Measurements from ENCODE around the gene GPR132. TPM values are rescaled to one million over a fixed set of nuclear protein-coding genes. Genes with fewer than 3 reads are reported as not detected.
"Not testable (repeated sequence)": the region's sequence is repeated elsewhere in the genome, so short reads cannot be mapped to it uniquely, and the experiment has no call there.

GPR132 gene
- total and polyA plus RNA-seq, 8 donors = 0.14 to 2.3 (median 0.55) TPM

GRCh38 chr14:105085766-105086165 lies 20.5 kb upstream of the GPR132 start:
- Histone ChIP-seq H3K9me3 (no peaks in the 10 kb centered on the region), H3K36me3 (no peaks in the 10 kb centered on the region), H3K4me3 (no peak overlapping the region), H3K27ac (no peak overlapping the region), H3K4me1 (peaks cover 2 to 13% (median 8%) of the 10 kb centered on the region in 3 donors), H3K27me3 (no peaks in the 10 kb centered on the region)
- 58 to 65% methylated on average over 5 of the region's 5 CpGs for WGBS, 2 donors
- FAIRE-seq (no peak), ATAC-seq (no peak), DNase-seq (peak in 2 of 6 donors; percentile 28 to 54)
- intact Hi-C loops (cut with DNase I) = loop anchor here in 1 of 3 donors (5.0 to 10.0 kb wide), 2 partner anchors 199 to 267 kb away; no protein-coding TSS in a partner anchor
- no peak for TF ChIP-seq CTCF (IDR thresholded peaks at IDR 0.05)

GRCh38 chr14:105084741-105085571 lies 19.7 kb upstream of the GPR132 start:
- peak in 2 of 6 donors; percentile 24 to 69 for DNase-seq
- H3K9me3 ChIP-seq = no peaks in the 10 kb centered on the region
- TF ChIP-seq CTCF (IDR thresholded peaks at IDR 0.05) = no peak

GRCh38 chr14:105083926-105084685 lies 18.9 kb upstream of the GPR132 start:
- no peaks in the 10 kb centered on the region for H3K36me3 ChIP-seq
- 44 to 46% methylated on average over 4 of the region's 4 CpGs for WGBS, 2 donors

More at GRCh38 chr14:105084741-105085571, 19.7 kb upstream of the GPR132 start:
- no peak for FAIRE-seq
- Histone ChIP-seq H3K4me3 (no peak overlapping the region), H3K4me1 (peaks cover 0 to 11% (median 7%) of the 10 kb centered on the region in 3 donors), H3K27me3 (no peaks in the 10 kb centered on the region), H3K27ac (no peak overlapping the region), H3K36me3 (no peaks in the 10 kb centered on the region)
- ATAC-seq = no peak
- 52 to 55% methylated on average over 14 of the region's 14 CpGs for WGBS, 2 donors
- intact Hi-C loops (cut with DNase I) = loop anchor here in 1 of 3 donors (5.0 to 10.0 kb wide), 2 partner anchors 200 to 267 kb away; no protein-coding TSS in a partner anchor

GRCh38 chr14:105082703-105083102 lies 17.5 kb upstream of the GPR132 start:
- intact Hi-C loops (cut with DNase I) = loop anchor here in 1 of 3 donors (10.0 kb wide), 1 partner anchor 202 kb away; no protein-coding TSS in a partner anchor

More at GRCh38 chr14:105083926-105084685, 18.9 kb upstream of the GPR132 start:
- no peaks in the 10 kb centered on the region for H3K27me3 ChIP-seq
- ATAC-seq (no peak), DNase-seq (no peak), FAIRE-seq (no peak)
- TF ChIP-seq CTCF (IDR thresholded peaks at IDR 0.05) = no peak
- H3K9me3 ChIP-seq = no peaks in the 10 kb centered on the region
- peaks cover 0 to 11% (median 7%) of the 10 kb centered on the region in 3 donors for H3K4me1 ChIP-seq
- H3K27ac ChIP-seq = no peak overlapping the region
- intact Hi-C loops (cut with DNase I) = loop anchor here in 1 of 3 donors (10.0 kb wide), 1 partner anchor 201 kb away; no protein-coding TSS in a partner anchor
- no peak overlapping the region for H3K4me3 ChIP-seq

GRCh38 chr14:105081473-105081872 lies 16.2 kb upstream of the GPR132 start:
- not testable (repeated sequence) for H3K36me3 ChIP-seq, H3K9me3 ChIP-seq, FAIRE-seq, H3K4me1 ChIP-seq, H3K27ac ChIP-seq, H3K4me3 ChIP-seq, H3K27me3 ChIP-seq, DNase-seq, ATAC-seq
- WGBS, 2 donors = 71 to 73% methylated on average over 8 of the region's 8 CpGs
- intact Hi-C loops (cut with DNase I) = loop anchor here in 1 of 3 donors (10.0 kb wide), 1 partner anchor 203 kb away; no protein-coding TSS in a partner anchor

More at GRCh38 chr14:105082703-105083102, 17.5 kb upstream of the GPR132 start:
- Histone ChIP-seq H3K36me3 (no peaks in the 10 kb centered on the region), H3K27ac (no peak overlapping the region), H3K9me3 (no peaks in the 10 kb centered on the region), H3K4me1 (peaks cover 0 to 9% (median 7%) of the 10 kb centered on the region in 3 donors), H3K27me3 (no peaks in the 10 kb centered on the region), H3K4me3 (no peak overlapping the region)
- no peak for FAIRE-seq
- no peak for ATAC-seq
- no peak for TF ChIP-seq CTCF (IDR thresholded peaks at IDR 0.05)
- WGBS, 2 donors = 95% methylated on average over 1 of the region's 1 CpG
- no peak for DNase-seq

Data from pancreas (tissue), 10 donors.